GM06990 (cell line): Measurements from ENCODE around the gene NRBP1.
A peak's percentile ranks its signal among the peaks of the same experiment; 100 is the strongest.

Source experiments
- DNase-seq: peaks from one replicate; pipeline ENCODE4 v3.0.0-alpha.2; 2011; ENCODE audit not compliant: insufficient read length; ENCODE audit errors: extremely low read depth
- H3K27me3 ChIP-seq: replicated peaks from 2 replicates; pipeline ENCODE4 v1.6.0; 2011; ENCODE audit warnings: low read length; ENCODE audit not compliant: control insufficient read depth, insufficient read depth
- H3K36me3 ChIP-seq: 2 replicates; pipeline ENCODE4 v1.5.1; 2011; ENCODE audit warnings: low read length; ENCODE audit not compliant: control insufficient read depth, insufficient read depth
- H3K4me3 ChIP-seq: replicated peaks from 2 replicates; pipeline ENCODE4 v1.5.1; 2011; ENCODE audit warnings: low read depth, mild to moderate bottlenecking, control low read depth, low read length
- TF ChIP-seq, protein P1 (sequence below): IDR thresholded peaks from 2 replicates; pipeline ENCODE4 v1.5.1; 2011; ENCODE audit warnings: low read length, control low read depth, mild to moderate bottlenecking, inconsistent platforms; ENCODE audit not compliant: insufficient read depth, poor library complexity, severe bottlenecking

Gene NRBP1

DNA sequence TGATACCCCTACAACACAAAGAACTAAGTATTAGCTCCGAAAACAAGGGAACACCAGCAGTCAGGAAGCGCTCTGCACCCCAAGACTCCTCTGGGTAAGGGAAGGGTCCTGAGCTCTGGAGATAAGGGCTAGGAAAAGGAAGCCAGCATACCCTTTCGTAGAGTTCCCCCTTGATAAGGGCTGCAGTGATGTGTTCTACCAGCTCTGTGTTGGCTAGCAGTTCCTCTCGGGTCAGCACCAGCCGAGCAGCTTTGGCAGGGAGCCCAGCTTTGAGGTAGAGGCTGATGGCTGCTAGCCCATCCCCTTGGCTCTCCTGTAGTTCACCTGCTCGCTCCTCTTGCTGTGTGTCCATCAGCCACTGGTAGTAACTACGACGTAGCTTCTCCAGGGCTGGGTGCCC lies 32.7 kb downstream of the NRBP1 start:
- Histone ChIP-seq H3K27me3 (no peaks in the 10 kb centered on the region), H3K4me3 (no peak overlapping the region), H3K36me3 (peaks cover 1% of the 10 kb centered on the region)
- TF ChIP-seq, protein P1, sequence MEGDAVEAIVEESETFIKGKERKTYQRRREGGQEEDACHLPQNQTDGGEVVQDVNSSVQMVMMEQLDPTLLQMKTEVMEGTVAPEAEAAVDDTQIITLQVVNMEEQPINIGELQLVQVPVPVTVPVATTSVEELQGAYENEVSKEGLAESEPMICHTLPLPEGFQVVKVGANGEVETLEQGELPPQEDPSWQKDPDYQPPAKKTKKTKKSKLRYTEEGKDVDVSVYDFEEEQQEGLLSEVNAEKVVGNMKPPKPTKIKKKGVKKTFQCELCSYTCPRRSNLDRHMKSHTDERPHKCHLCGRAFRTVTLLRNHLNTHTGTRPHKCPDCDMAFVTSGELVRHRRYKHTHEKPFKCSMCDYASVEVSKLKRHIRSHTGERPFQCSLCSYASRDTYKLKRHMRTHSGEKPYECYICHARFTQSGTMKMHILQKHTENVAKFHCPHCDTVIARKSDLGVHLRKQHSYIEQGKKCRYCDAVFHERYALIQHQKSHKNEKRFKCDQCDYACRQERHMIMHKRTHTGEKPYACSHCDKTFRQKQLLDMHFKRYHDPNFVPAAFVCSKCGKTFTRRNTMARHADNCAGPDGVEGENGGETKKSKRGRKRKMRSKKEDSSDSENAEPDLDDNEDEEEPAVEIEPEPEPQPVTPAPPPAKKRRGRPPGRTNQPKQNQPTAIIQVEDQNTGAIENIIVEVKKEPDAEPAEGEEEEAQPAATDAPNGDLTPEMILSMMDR, result no peak
- no peak for DNase-seq

DNA sequence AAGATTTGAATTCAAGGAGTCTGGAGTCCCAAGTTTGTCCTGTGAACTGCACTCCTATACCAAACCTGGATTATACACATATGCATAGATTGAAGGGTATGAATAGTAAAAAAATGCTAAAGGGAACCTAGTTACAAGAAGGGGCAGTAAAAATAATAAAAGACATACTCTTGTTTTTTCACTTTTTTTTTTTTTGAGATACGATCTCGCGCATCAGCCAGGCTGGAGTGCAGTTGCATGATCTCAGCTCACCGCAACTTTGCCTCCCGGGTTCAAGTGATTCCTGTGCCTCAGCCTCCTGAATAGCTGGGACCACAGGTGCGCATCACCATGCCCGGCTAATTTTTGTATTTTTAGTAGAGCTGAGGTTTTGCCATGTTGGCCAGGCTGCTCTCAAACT lies 36.0 kb downstream of the NRBP1 start:
- TF ChIP-seq, protein P1, result no peak
- 0 out of 2 replicates have a peak, but pooled peaks cover 1% of the 10 kb centered on the region for H3K36me3 ChIP-seq

DNA sequence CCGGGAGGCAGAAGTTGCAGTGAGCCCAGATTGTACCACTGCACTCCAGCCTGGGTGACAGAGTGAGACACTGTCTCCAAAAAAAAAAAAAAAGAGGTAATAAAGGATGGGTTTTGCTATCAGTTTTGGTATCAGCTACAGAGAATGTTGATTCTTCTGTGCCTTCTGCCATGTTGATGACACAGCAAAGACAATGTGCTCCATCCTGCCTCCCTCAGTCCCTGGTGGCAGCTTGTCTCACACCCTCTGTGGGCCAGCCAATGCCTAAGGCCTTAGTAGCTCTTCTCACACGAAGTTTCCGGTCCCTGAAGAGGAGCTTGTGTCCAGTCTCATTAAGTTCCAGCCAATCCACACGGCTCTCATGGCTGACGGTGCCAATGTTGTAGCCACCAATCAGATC lies 43.5 kb downstream of the NRBP1 start:
- DNase-seq, result no peak
- no peaks in the 10 kb centered on the region for H3K36me3 ChIP-seq
- H3K27me3 ChIP-seq, result no peaks in the 10 kb centered on the region
- TF ChIP-seq, protein P1, result no peak
- no peak overlapping the region for H3K4me3 ChIP-seq

More for the DNA sequence above, 36.0 kb downstream of the NRBP1 start:
- Histone ChIP-seq H3K4me3 (no peak overlapping the region), H3K27me3 (no peaks in the 10 kb centered on the region)
- no peak for DNase-seq

DNA sequence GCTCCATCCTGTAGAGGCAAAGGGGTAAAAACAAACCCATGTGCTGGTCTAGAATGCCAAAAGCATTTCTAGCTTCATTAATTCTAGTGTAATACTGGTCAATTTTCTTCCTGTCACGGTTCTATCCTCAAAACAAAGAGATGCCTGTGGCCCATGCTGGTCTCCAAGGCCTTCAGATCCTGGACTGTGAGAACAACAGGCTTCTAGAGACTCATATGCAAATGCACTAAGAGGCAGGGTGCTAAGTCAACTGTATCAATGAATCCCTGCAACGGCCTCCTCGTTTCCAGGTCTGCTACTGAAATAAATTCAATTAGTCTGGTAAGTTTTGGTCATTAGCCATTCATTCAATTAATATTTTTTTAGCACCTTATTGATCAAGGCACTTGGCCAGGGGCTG lies 57.1 kb downstream of the NRBP1 start:
- DNase-seq, result no peak
- no peak overlapping the region for H3K4me3 ChIP-seq
- TF ChIP-seq, protein P1, result no peak
- no peaks in the 10 kb centered on the region; the same call in none of the 2 replicates for H3K36me3 ChIP-seq
- no peaks in the 10 kb centered on the region for H3K27me3 ChIP-seq

DNA sequence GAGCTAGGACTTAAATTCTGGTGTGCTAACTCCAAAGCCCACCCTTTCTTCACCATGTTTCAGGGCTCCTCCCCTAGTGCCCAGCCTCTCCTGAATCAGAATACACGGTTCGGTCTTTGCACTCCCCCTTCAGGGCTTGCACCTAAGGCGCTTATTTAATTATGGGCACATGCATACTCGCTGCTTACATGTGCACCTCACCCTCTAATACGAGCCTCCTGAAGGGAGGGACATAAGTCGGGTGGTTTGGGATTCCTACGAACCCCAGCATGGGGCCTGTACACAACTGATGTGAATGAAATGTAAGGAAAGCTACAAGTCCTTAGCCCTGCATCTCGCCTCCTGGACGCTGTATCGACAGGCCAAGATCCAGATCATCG lies 60.7 kb downstream of the NRBP1 start:
- H3K27me3 ChIP-seq, result no peaks in the 10 kb centered on the region
- no peak for DNase-seq
- TF ChIP-seq, protein P1, result no peak
- no peaks in the 10 kb centered on the region; the same call in 1 of the 2 replicates for H3K36me3 ChIP-seq
- peak overlapping the region; percentile 81 for H3K4me3 ChIP-seq

DNA sequence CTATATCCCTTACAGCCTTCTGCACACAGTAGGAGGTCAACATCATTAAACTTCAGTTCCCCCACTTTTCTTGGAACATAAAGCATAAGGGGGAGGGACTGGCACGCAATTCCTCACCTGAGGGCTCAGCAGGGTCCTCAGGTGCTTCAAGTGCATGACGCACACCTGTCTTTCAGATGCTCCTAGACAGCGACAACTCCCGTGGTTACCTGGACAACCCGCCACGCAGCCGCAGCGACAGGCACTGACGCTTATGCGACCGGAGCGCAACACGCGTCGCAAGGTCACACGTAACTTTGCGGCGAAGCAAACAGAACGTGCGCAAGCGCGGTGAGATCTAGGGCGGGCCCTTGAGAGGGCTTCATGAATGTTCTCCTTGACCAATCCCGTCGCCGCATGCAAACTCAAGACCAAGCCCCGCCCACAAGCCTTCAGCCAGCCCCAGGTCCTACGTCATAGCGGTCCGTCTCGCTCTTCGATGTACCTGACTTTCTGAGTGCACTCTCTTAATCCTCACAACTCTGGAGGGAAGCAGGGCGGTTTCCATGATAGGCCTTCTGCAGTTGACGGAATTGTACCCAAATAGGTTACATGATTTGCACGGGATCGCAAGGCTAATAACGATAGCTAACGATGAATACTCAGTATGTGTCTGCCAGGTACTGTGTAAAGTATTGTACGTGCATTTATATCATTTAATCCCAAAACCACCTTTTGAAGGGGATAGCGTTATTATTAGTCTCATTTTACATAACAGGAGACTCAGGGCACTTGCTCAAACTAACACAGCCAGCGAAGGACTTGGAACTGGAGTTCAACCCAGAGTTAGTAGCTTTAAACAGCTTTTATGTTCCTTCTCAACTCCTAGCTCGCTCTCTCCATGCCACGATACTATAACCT lies 61.3 kb downstream of the NRBP1 start, which contains the start of gene IFT172:
Gene IFT172 (minus strand): TSS at position 246 of the 900 bp plus-strand sequence. CDS start 90 bp downstream, at position 156.
- TF ChIP-seq, protein P1, result no peak
- DNase-seq, result peak; percentile 94
- Histone ChIP-seq H3K36me3 (no peaks in the 10 kb centered on the region; the same call in 1 of the 2 replicates), H3K4me3 (peak within 1 kb of the TSS; percentile 81), H3K27me3 (no peaks in the 10 kb centered on the region)
